GM19395 (cell line): ENCODE measurements around the gene ANK2.

Experiments used
- ATAC-seq: cut with Tn5 transposase; IDR thresholded peaks from one replicate; pipeline ENCODE4 v1.9.1; 2021; ENCODE audit warnings: mild to moderate bottlenecking, moderate library complexity; ENCODE audit not compliant: unreplicated experiment

The ANK2 gene

GRCh38 chr4:113145519-113146291 lies 96.3 kb downstream of the ANK2 start:
- no peak for ATAC-seq

- peak; percentile 89 for ATAC-seq
These were observed 97.5 kb downstream of the ANK2 start for GRCh38 chr4:113146876-113147358.

- ATAC-seq = no peak
These were observed 98.2 kb downstream of the ANK2 start for GRCh38 chr4:113147498-113148111.

- no peak for ATAC-seq
These were observed 99.5 kb downstream of the ANK2 start for GRCh38 chr4:113148925-113149324.

- no peak for ATAC-seq
These were observed 104.2 kb downstream of the ANK2 start for GRCh38 chr4:113153529-113154101.

GRCh38 chr4:113154281-113154680 lies 104.8 kb downstream of the ANK2 start:
- ATAC-seq = no peak

GRCh38 chr4:113157086-113157857 lies 107.8 kb downstream of the ANK2 start:
- ATAC-seq = no peak

- no peak for ATAC-seq
These were observed 110.6 kb downstream of the ANK2 start for GRCh38 chr4:113159942-113160545.

- no peak for ATAC-seq
These were observed 111.1 kb downstream of the ANK2 start for GRCh38 chr4:113160548-113160947.

GRCh38 chr4:113162089-113162488 lies 112.6 kb downstream of the ANK2 start:
- ATAC-seq = no peak

GRCh38 chr4:113169368-113169767 lies 119.9 kb downstream of the ANK2 start:
- ATAC-seq = no peak

- ATAC-seq = no peak
These were observed 120.8 kb downstream of the ANK2 start for GRCh38 chr4:113170115-113170804.

GRCh38 chr4:113170805-113171468 lies 121.5 kb downstream of the ANK2 start:
- no peak for ATAC-seq

- peak; percentile 20 for ATAC-seq
These were observed 123.8 kb downstream of the ANK2 start for GRCh38 chr4:113173126-113173792.

- peak; percentile 57 for ATAC-seq
These were observed 124.4 kb downstream of the ANK2 start for GRCh38 chr4:113173793-113174264.

GRCh38 chr4:113179091-113179490 lies 129.6 kb downstream of the ANK2 start:
- no peak for ATAC-seq

GRCh38 chr4:113179996-113180395 lies 130.5 kb downstream of the ANK2 start:
- ATAC-seq = no peak

- no peak for ATAC-seq
These were observed 132.0 kb downstream of the ANK2 start for GRCh38 chr4:113181289-113182007.
